CD4-positive, CD25-positive, alpha-beta regulatory T cell (primary cell): ENCODE data around the gene METTL22. TPM values are rescaled to one million over a fixed set of nuclear protein-coding genes. Genes with fewer than 3 reads are reported as not detected.

Source experiments
- ATAC-seq, 2 donors: fragments of 150-1000 bp; cut with Tn5 transposase; one replicate each; pipeline ENCODE4 v1.10.0; 2021; ENCODE audit warnings: low read depth in 2 of 2, moderate number of reproducible peaks in 2 of 2, moderate library complexity in 1 of 2
- DNase-seq, 3 donors: peaks; one replicate each; pipeline versions ENCODE4 v3.0.0 to v3.0.0-alpha.2; 2012 to 2022; ENCODE audit warnings: mixed read lengths in 1 of 3
- H3K27ac ChIP-seq: one replicate; pipeline ENCODE4 v1.7.0; 2013; ENCODE audit warnings: mild to moderate bottlenecking, low read length; ENCODE audit not compliant: insufficient read depth, poor library complexity, severe bottlenecking
- H3K27me3 ChIP-seq: one replicate; pipeline ENCODE4 v1.7.0; 2013; ENCODE audit warnings: low read length; ENCODE audit not compliant: control insufficient read depth, insufficient read depth
- H3K36me3 ChIP-seq: one replicate; pipeline ENCODE4 v1.7.0; 2013; ENCODE audit warnings: mild to moderate bottlenecking, low read length, moderate library complexity; ENCODE audit not compliant: control insufficient read depth, insufficient read depth
- H3K4me1 ChIP-seq: 2 replicates; pipeline ENCODE4 v1.7.0; 2013; ENCODE audit warnings: mild to moderate bottlenecking, low read length; ENCODE audit not compliant: insufficient read depth, control insufficient read depth, poor library complexity, severe bottlenecking
- H3K4me3 ChIP-seq: one replicate; pipeline ENCODE4 v1.7.0; 2013; ENCODE audit warnings: low read depth, mild to moderate bottlenecking, low read length, moderate library complexity
- H3K9me3 ChIP-seq, 2 experiments: 1 replicate in 1 of 2; 2 replicates in 1 of 2; pipeline ENCODE4 v1.7.0; 2013; ENCODE audit warnings: low read length in 2 of 2, mild to moderate bottlenecking in 1 of 2, moderate library complexity in 1 of 2; ENCODE audit not compliant: control insufficient read depth in 2 of 2
- H3K27ac Mint-ChIP-seq, 3 donors: one replicate each; pipeline ENCODE4 v1.8.0; 2020 to 2022; ENCODE audit warnings: mild to moderate bottlenecking in 3 of 3, mixed read lengths in 3 of 3, moderate library complexity in 2 of 3
- H3K27me3 Mint-ChIP-seq: one replicate; pipeline ENCODE4 v1.8.0; 2022; ENCODE audit warnings: mild to moderate bottlenecking, mixed read lengths
- H3K36me3 Mint-ChIP-seq: one replicate; pipeline ENCODE4 v1.8.0; 2020; ENCODE audit warnings: mixed read lengths
- H3K4me1 Mint-ChIP-seq, 4 donors: one replicate each; pipeline ENCODE4 v1.8.0; 2020 to 2022; ENCODE audit warnings: mixed read lengths in 4 of 4, mild to moderate bottlenecking in 1 of 4
- H3K4me3 Mint-ChIP-seq, 4 donors: one replicate each; pipeline ENCODE4 v1.8.0; 2020 to 2022; ENCODE audit warnings: mild to moderate bottlenecking in 4 of 4, mixed read lengths in 4 of 4, moderate library complexity in 3 of 4
- H3K9me3 Mint-ChIP-seq, 7 donors: one replicate each; pipeline ENCODE4 v1.8.0; 2020 to 2022; ENCODE audit warnings: mixed read lengths in 7 of 7, mild to moderate bottlenecking in 3 of 7, moderate library complexity in 2 of 7
- polyA plus RNA-seq, 4 donors: library from polyadenylated mRNA; unstranded; fragments of 300-500 nt; fragmentation: Illumina TruSeq; gene quantifications; one replicate each; pipeline ENCODE4 v1.2.3, GENCODE V29; 2021
- total RNA-seq: library from RNA; stranded (reverse); gene quantifications from one replicate; pipeline ENCODE4 v1.2.3, GENCODE V29; 2022

METTL22 gene
- total and polyA plus RNA-seq, 5 donors from 2014 or later: 7.6 to 27.1 (median 8.2) TPM

- H3K4me3 Mint-ChIP-seq: no peak overlapping the region
- peaks cover 0 to 16% (median 11%) of the 10 kb centered on the region in 4 donors for H3K4me1 Mint-ChIP-seq
- no peak overlapping the region for H3K27ac Mint-ChIP-seq
- ATAC-seq (no peak), DNase-seq (no peak)
- no peak overlapping the region for H3K27ac ChIP-seq
- no peaks in the 10 kb centered on the region for H3K9me3 Mint-ChIP-seq
- no peaks in the 10 kb centered on the region for H3K27me3 ChIP-seq
- peaks cover 60% of the 10 kb centered on the region for H3K36me3 Mint-ChIP-seq
- H3K4me3 ChIP-seq: no peak overlapping the region
- H3K4me1 ChIP-seq: no peaks in the 10 kb centered on the region
- no peaks in the 10 kb centered on the region for H3K9me3 ChIP-seq
- H3K27me3 Mint-ChIP-seq: no peaks in the 10 kb centered on the region
- peaks cover 76% of the 10 kb centered on the region for H3K36me3 ChIP-seq
Observed at GRCh38 chr16:8641671-8642070, 20.2 kb downstream of the METTL22 start.

DNA sequence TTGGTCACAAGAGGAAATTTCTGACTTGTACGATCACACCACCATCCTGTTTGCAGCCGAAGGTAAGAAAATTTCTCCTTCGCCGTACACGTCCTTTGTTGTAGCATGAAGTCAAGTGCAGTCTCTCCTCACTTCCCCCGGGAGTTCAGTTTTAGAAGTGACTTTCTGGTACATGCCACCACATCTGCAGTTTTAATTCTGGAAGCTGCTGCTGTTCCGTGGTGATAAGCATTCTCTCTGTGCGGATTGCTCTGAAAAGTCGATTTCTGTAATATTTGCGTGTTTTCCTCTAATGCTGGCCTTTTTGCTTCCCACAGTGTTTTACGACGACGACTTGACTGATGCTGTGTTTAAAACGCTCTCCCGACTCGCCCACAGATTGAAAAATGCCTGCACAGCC, 20.6 kb downstream of the METTL22 start:
- Histone ChIP-seq H3K4me3 (no peak overlapping the region), H3K27me3 (no peaks in the 10 kb centered on the region), H3K36me3 (peaks cover 80% of the 10 kb centered on the region), H3K4me1 (no peaks in the 10 kb centered on the region), H3K27ac (no peak overlapping the region), H3K9me3 (no peaks in the 10 kb centered on the region)
- peaks cover 0 to 16% (median 11%) of the 10 kb centered on the region in 4 donors for H3K4me1 Mint-ChIP-seq
- no peak for DNase-seq
- peaks cover 65% of the 10 kb centered on the region for H3K36me3 Mint-ChIP-seq
- no peak for ATAC-seq
- H3K9me3 Mint-ChIP-seq: no peaks in the 10 kb centered on the region
- H3K27me3 Mint-ChIP-seq: no peaks in the 10 kb centered on the region
- no peak overlapping the region for H3K4me3 Mint-ChIP-seq
- H3K27ac Mint-ChIP-seq: no peak overlapping the region

- no peaks in the 10 kb centered on the region for H3K4me1 ChIP-seq
- no peaks in the 10 kb centered on the region for H3K27me3 ChIP-seq
- no peak overlapping the region for H3K27ac ChIP-seq
- no peak overlapping the region for H3K4me3 ChIP-seq
- ATAC-seq (peak; percentile 63 to 74), DNase-seq (peak in 2 of 3 donors; percentile 4 to 51)
- H3K36me3 ChIP-seq: peaks cover 76% of the 10 kb centered on the region
- Mint-ChIP-seq H3K27ac (peak overlapping the region; percentile 41 to 91 (median 84)), H3K4me3 (no peak overlapping the region), H3K36me3 (peaks cover 64% of the 10 kb centered on the region), H3K4me1 (peaks cover 0 to 16% (median 11%) of the 10 kb centered on the region in 4 donors), H3K9me3 (no peaks in the 10 kb centered on the region), H3K27me3 (no peaks in the 10 kb centered on the region)
- H3K9me3 ChIP-seq: no peaks in the 10 kb centered on the region
Observed at GRCh38 chr16:8644211-8645140, 23.0 kb downstream of the METTL22 start.

DNA sequence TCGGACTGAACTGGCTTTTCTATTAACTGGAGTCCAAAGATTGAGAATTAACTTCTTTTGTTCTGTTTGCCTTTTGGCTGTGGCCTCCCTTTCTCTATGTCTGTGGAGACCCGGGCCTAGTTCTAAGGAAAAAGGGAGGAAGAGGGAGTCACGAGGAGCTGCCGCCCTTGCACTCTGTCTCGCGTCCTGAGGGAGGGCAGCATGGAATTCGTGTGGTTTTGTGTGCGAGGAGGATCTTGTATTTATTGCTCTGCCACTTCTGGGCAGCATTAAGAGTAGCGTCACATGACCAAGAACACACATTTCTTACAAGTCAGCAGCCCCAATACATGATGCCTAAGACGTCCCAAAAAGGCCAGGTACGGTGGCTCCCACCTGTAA, 23.6 kb downstream of the METTL22 start:
- Mint-ChIP-seq H3K36me3 (peaks cover 58% of the 10 kb centered on the region), H3K4me3 (no peak overlapping the region), H3K27ac (peak overlapping the region; percentile 84 to 91 (median 85)), H3K9me3 (no peaks in the 10 kb centered on the region), H3K27me3 (no peaks in the 10 kb centered on the region), H3K4me1 (peaks cover 0 to 16% (median 11%) of the 10 kb centered on the region in 4 donors)
- no peaks in the 10 kb centered on the region for H3K9me3 ChIP-seq
- DNase-seq: no peak
- ATAC-seq: no peak
- H3K4me1 ChIP-seq: no peaks in the 10 kb centered on the region
- no peak overlapping the region for H3K4me3 ChIP-seq
- no peaks in the 10 kb centered on the region for H3K27me3 ChIP-seq
- no peak overlapping the region for H3K27ac ChIP-seq
- H3K36me3 ChIP-seq: peaks cover 72% of the 10 kb centered on the region

DNA sequence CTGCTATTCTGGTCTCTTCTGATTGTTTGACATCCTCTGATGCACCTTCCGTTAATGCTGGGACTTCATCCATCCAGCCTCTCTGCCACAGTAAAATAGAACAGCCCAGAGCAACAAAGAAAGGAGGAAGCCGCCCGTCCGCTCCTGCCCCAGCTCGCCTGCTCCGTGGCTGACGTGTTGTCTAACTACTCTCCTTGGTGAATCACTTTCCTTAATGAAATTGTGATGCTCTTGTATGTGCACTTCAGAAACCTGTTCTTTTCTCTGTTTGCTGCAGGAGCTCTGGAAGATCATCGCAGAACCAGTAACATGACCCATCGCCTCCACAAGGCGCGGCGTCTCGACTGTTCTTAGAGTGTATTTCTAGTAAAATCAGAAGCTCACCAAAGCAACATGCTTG, 24.3 kb downstream of the METTL22 start:
- Mint-ChIP-seq H3K4me1 (peaks cover 0 to 16% (median 11%) of the 10 kb centered on the region in 4 donors), H3K4me3 (no peak overlapping the region), H3K36me3 (peaks cover 56% of the 10 kb centered on the region), H3K9me3 (no peaks in the 10 kb centered on the region), H3K27me3 (no peaks in the 10 kb centered on the region), H3K27ac (peak overlapping the region in 1 of 3 donors; percentile 68)
- Histone ChIP-seq H3K9me3 (no peaks in the 10 kb centered on the region), H3K36me3 (peaks cover 72% of the 10 kb centered on the region), H3K27me3 (no peaks in the 10 kb centered on the region), H3K27ac (no peak overlapping the region), H3K4me3 (no peak overlapping the region), H3K4me1 (no peaks in the 10 kb centered on the region)
- ATAC-seq (no peak), DNase-seq (no peak)

GRCh38 chr16:8646326-8647053, 25.0 kb downstream of the METTL22 start:
- Histone ChIP-seq H3K4me3 (no peak overlapping the region), H3K27ac (no peak overlapping the region), H3K27me3 (no peaks in the 10 kb centered on the region), H3K4me1 (no peaks in the 10 kb centered on the region), H3K9me3 (no peaks in the 10 kb centered on the region), H3K36me3 (peaks cover 67% of the 10 kb centered on the region)
- Mint-ChIP-seq H3K27me3 (no peaks in the 10 kb centered on the region), H3K36me3 (peaks cover 52% of the 10 kb centered on the region), H3K4me3 (no peak overlapping the region), H3K27ac (peak overlapping the region in 2 of 3 donors; percentile 30 to 32), H3K9me3 (no peaks in the 10 kb centered on the region), H3K4me1 (peaks cover 0 to 16% (median 11%) of the 10 kb centered on the region in 4 donors)
- DNase-seq (no peak), ATAC-seq (no peak)

- H3K4me3 ChIP-seq: no peak overlapping the region
- no peaks in the 10 kb centered on the region for H3K9me3 ChIP-seq
- Mint-ChIP-seq H3K27ac (peak overlapping the region in 1 of 3 donors; percentile 30), H3K4me1 (peaks cover 0 to 16% (median 11%) of the 10 kb centered on the region in 4 donors), H3K4me3 (no peak overlapping the region), H3K36me3 (peaks cover 44% of the 10 kb centered on the region), H3K27me3 (no peaks in the 10 kb centered on the region), H3K9me3 (no peaks in the 10 kb centered on the region)
- no peaks in the 10 kb centered on the region for H3K27me3 ChIP-seq
- ATAC-seq: no peak
- no peak for DNase-seq
- H3K4me1 ChIP-seq: no peaks in the 10 kb centered on the region
- peaks cover 53% of the 10 kb centered on the region for H3K36me3 ChIP-seq
- no peak overlapping the region for H3K27ac ChIP-seq
Observed at GRCh38 chr16:8647721-8648318, 26.3 kb downstream of the METTL22 start.
